Measurements from ENCODE around the gene GLS. TPM values are rescaled to one million over a fixed set of nuclear protein-coding genes. Genes with fewer than 3 reads are reported as not detected.

Gene GLS
- total and polyA plus RNA-seq, 4 donors, result 31.1 to 318 (median 104) TPM

- WGBS, 2 donors, result 68 to 82% methylated on average over 1 of the region's 1 CpG
Observed at GRCh38 chr2:190903693-190904450, 23.3 kb downstream of the GLS start.

GRCh38 chr2:190904640-190905261 is 24.1 kb downstream of the GLS start:
- 90 to 91% methylated on average over 3 of the region's 3 CpGs for WGBS, 2 donors
- Histone ChIP-seq H3K27ac (ENCODE audit: low read depth in 1 of 2, low read length in 1 of 2) (no peak overlapping the region), H3K4me1 (ENCODE audit: control insufficient read depth in 5 of 5, insufficient read depth in 5 of 5, low read length in 5 of 5) (no peaks in the 10 kb centered on the region), H3K27me3 (ENCODE audit: control insufficient read depth in 3 of 3, insufficient read depth in 3 of 3, low read length in 2 of 3) (no peaks in the 10 kb centered on the region), H3K9ac (ENCODE audit: insufficient read depth in 1 of 2, low read length in 2 of 2) (no peak overlapping the region), H3K9me3 (ENCODE audit: control insufficient read depth in 4 of 4, insufficient read depth in 3 of 4, low read length in 3 of 4) (no peaks in the 10 kb centered on the region), H3K36me3 (ENCODE audit: control insufficient read depth in 4 of 4, insufficient read depth in 4 of 4, low read length in 4 of 4) (peaks cover 0 to 11% (median 7%) of the 10 kb centered on the region in 4 donors), H3K4me3 (no peak overlapping the region)
- ATAC-seq (ENCODE audit: insufficient read depth, low FRiP score), result no peak
- DNase-seq, result no peak
- TF ChIP-seq, protein P1, sequence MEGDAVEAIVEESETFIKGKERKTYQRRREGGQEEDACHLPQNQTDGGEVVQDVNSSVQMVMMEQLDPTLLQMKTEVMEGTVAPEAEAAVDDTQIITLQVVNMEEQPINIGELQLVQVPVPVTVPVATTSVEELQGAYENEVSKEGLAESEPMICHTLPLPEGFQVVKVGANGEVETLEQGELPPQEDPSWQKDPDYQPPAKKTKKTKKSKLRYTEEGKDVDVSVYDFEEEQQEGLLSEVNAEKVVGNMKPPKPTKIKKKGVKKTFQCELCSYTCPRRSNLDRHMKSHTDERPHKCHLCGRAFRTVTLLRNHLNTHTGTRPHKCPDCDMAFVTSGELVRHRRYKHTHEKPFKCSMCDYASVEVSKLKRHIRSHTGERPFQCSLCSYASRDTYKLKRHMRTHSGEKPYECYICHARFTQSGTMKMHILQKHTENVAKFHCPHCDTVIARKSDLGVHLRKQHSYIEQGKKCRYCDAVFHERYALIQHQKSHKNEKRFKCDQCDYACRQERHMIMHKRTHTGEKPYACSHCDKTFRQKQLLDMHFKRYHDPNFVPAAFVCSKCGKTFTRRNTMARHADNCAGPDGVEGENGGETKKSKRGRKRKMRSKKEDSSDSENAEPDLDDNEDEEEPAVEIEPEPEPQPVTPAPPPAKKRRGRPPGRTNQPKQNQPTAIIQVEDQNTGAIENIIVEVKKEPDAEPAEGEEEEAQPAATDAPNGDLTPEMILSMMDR (IDR thresholded peaks at IDR 0.05; ENCODE audit: control extremely low read depth, extremely low read depth), result no peak

More at GRCh38 chr2:190903693-190904450, 23.3 kb downstream of the GLS start:
- Histone ChIP-seq H3K9ac (ENCODE audit: insufficient read depth in 1 of 2, low read length in 2 of 2) (no peak overlapping the region), H3K36me3 (ENCODE audit: control insufficient read depth in 4 of 4, insufficient read depth in 4 of 4, low read length in 4 of 4) (peaks cover 0 to 11% (median 7%) of the 10 kb centered on the region in 4 donors), H3K27ac (ENCODE audit: low read depth in 1 of 2, low read length in 1 of 2) (no peak overlapping the region), H3K4me1 (ENCODE audit: control insufficient read depth in 5 of 5, insufficient read depth in 5 of 5, low read length in 5 of 5) (no peaks in the 10 kb centered on the region), H3K27me3 (ENCODE audit: control insufficient read depth in 3 of 3, insufficient read depth in 3 of 3, low read length in 2 of 3) (no peaks in the 10 kb centered on the region), H3K4me3 (no peak overlapping the region), H3K9me3 (ENCODE audit: control insufficient read depth in 4 of 4, insufficient read depth in 3 of 4, low read length in 3 of 4) (no peaks in the 10 kb centered on the region)
- DNase-seq (no peak), ATAC-seq (ENCODE audit: insufficient read depth, low FRiP score) (no peak)
- TF ChIP-seq, protein P1 (IDR thresholded peaks at IDR 0.05; ENCODE audit: control extremely low read depth, extremely low read depth), result no peak

- Histone ChIP-seq H3K36me3 (ENCODE audit: control insufficient read depth in 4 of 4, insufficient read depth in 4 of 4, low read length in 4 of 4) (peaks cover 0 to 6% (median 2%) of the 10 kb centered on the region in 4 donors), H3K9ac (ENCODE audit: insufficient read depth in 1 of 2, low read length in 2 of 2) (no peak overlapping the region), H3K9me3 (ENCODE audit: control insufficient read depth in 4 of 4, insufficient read depth in 3 of 4, low read length in 3 of 4) (no peaks in the 10 kb centered on the region), H3K4me1 (ENCODE audit: control insufficient read depth in 5 of 5, insufficient read depth in 5 of 5, low read length in 5 of 5) (peaks cover 0 to 8% (median 0%) of the 10 kb centered on the region in 5 donors), H3K4me3 (no peak overlapping the region), H3K27me3 (ENCODE audit: control insufficient read depth in 3 of 3, insufficient read depth in 3 of 3, low read length in 2 of 3) (no peaks in the 10 kb centered on the region), H3K27ac (ENCODE audit: low read depth in 1 of 2, low read length in 1 of 2) (no peak overlapping the region)
- TF ChIP-seq, protein P1 (IDR thresholded peaks at IDR 0.05; ENCODE audit: control extremely low read depth, extremely low read depth), result no peak
- DNase-seq, result no peak
- ATAC-seq (ENCODE audit: insufficient read depth, low FRiP score), result no peak
- WGBS, 2 donors, result 98% methylated on average over 5 of the region's 5 CpGs
Observed at GRCh38 chr2:190908532-190908931, 27.9 kb downstream of the GLS start.

Measured in lung (tissue), 12 donors.